NCI-H69 (cell line): ENCODE data around the gene DDX18.

Experiments
- DNase-seq: peaks from one replicate; lab custom pipeline; 2025; lab: John Stamatoyannopoulos, UW

Gene DDX18

GRCh38 chr2:117834992-117835391, 20.5 kb downstream of the DDX18 start:
- DNase-seq = no peak

GRCh38 chr2:117835990-117836760, 21.7 kb downstream of the DDX18 start:
- DNase-seq = peak; percentile 31

GRCh38 chr2:117845304-117845703, 30.8 kb downstream of the DDX18 start:
- no peak for DNase-seq

GRCh38 chr2:117850015-117850414, 35.5 kb downstream of the DDX18 start:
- peak; percentile 7 for DNase-seq

- DNase-seq = no peak
Measured at GRCh38 chr2:117850461-117850860, 36.0 kb downstream of the DDX18 start.

GRCh38 chr2:117851969-117852368, 37.5 kb downstream of the DDX18 start:
- DNase-seq = no peak

GRCh38 chr2:117853316-117853715, 38.8 kb downstream of the DDX18 start:
- no peak for DNase-seq

- DNase-seq = no peak
Measured at GRCh38 chr2:117853873-117854272, 39.4 kb downstream of the DDX18 start.

- no peak for DNase-seq
Measured at GRCh38 chr2:117854610-117855009, 40.1 kb downstream of the DDX18 start.

GRCh38 chr2:117855886-117856285, 41.4 kb downstream of the DDX18 start:
- DNase-seq = no peak

- no peak for DNase-seq
Measured at GRCh38 chr2:117856415-117857210, 42.1 kb downstream of the DDX18 start.

GRCh38 chr2:117858336-117858735, 43.8 kb downstream of the DDX18 start:
- no peak for DNase-seq

- DNase-seq = no peak
Measured at GRCh38 chr2:117858892-117859531, 44.5 kb downstream of the DDX18 start.

GRCh38 chr2:117859532-117859911, 45.0 kb downstream of the DDX18 start:
- no peak for DNase-seq

GRCh38 chr2:117859924-117860647, 45.6 kb downstream of the DDX18 start:
- DNase-seq = no peak

- no peak for DNase-seq
Measured at GRCh38 chr2:117862459-117862858, 48.0 kb downstream of the DDX18 start.

- DNase-seq = no peak
Measured at GRCh38 chr2:117875786-117876185, 61.3 kb downstream of the DDX18 start.

GRCh38 chr2:117879003-117879402, 64.5 kb downstream of the DDX18 start:
- DNase-seq = no peak
